Spleen (tissue), 11 donors: Measurements from ENCODE around the gene ETNK2. TPM values are rescaled to one million over a fixed set of nuclear protein-coding genes. Genes with fewer than 3 reads are reported as not detected.
A peak's percentile ranks its signal among the peaks of the same experiment; 100 is the strongest.

Experiments used
- DNase-seq: peaks from one replicate; pipeline ENCODE4 v3.0.0-alpha.2; 2020
- H3K27ac ChIP-seq, 8 donors: fragments of 200-600 bp; sonication (generic) in 7 of 8; 1 replicate in 4 of 8; 2 replicates in 4 of 8; pipeline versions ENCODE4 v1.5.0 to v1.8.0; 2016 to 2021; ENCODE audit warnings: inconsistent platforms in 4 of 8, mild to moderate bottlenecking in 4 of 8, moderate library complexity in 1 of 8
- H3K27me3 ChIP-seq, 7 donors: fragments of 200-600 bp; sonication (generic) in 6 of 7; replicated peaks in 1 of 7; 1 replicate in 4 of 7; 2 replicates in 3 of 7; pipeline versions ENCODE4 v1.5.0 to v1.8.0; 2016 to 2021; ENCODE audit warnings: inconsistent platforms in 3 of 7, mild to moderate bottlenecking in 1 of 7
- H3K36me3 ChIP-seq, 6 donors: fragments of 200-600 bp; sonication (generic) in 5 of 6; 1 replicate in 4 of 6; 2 replicates in 2 of 6; pipeline versions ENCODE4 v1.5.0 to v1.8.0; 2016 to 2021; ENCODE audit warnings: inconsistent platforms in 2 of 6
- H3K4me1 ChIP-seq, 6 donors: fragments of 200-600 bp; sonication (generic) in 5 of 6; 1 replicate in 3 of 6; 2 replicates in 3 of 6; pipeline versions ENCODE4 v1.5.0 to v1.8.0; 2016 to 2021; ENCODE audit warnings: inconsistent platforms in 3 of 6
- H3K4me3 ChIP-seq, 8 donors: fragments of 200-600 bp; sonication (generic) in 7 of 8; 1 replicate in 4 of 8; 2 replicates in 4 of 8; pipeline versions ENCODE4 v1.5.0 to v1.8.0; 2016 to 2021; ENCODE audit warnings: inconsistent platforms in 4 of 8, mild to moderate bottlenecking in 4 of 8, moderate library complexity in 2 of 8
- H3K9me3 ChIP-seq, 8 donors: fragments of 200-600 bp; sonication (generic) in 7 of 8; 1 replicate in 4 of 8; 2 replicates in 4 of 8; pipeline versions ENCODE4 v1.5.0 to v1.8.0; 2016 to 2021; ENCODE audit warnings: inconsistent platforms in 4 of 8
- CTCF ChIP-seq, 11 experiments: fragments of 200-600 bp in 7 of 11; fragments of 450-650 bp in 4 of 11; sonication (generic) in 4 of 11; IDR thresholded peaks in 8 of 11; conservative IDR thresholded peaks in 3 of 11; 1 replicate in 7 of 11; 2 replicates in 4 of 11; pipeline versions ENCODE4 v1.4.0 to v1.8.0; 2016 to 2021; ENCODE audit warnings: antibody characterized with exemption in 11 of 11, inconsistent platforms in 4 of 11, mild to moderate bottlenecking in 1 of 11
- POLR2A ChIP-seq, 3 donors: fragments of 450-650 bp; IDR thresholded peaks; one replicate each; pipeline ENCODE4 v1.5.1; 2017; ENCODE audit warnings: antibody characterized with exemption in 3 of 3, mild to moderate bottlenecking in 1 of 3
- POLR2AphosphoS5 ChIP-seq, 3 donors: sonication (generic); formaldehyde crosslinking; IDR thresholded peaks; one replicate each; pipeline ENCODE4 v1.5.1; 2017; ENCODE audit warnings: antibody characterized with exemption in 3 of 3
- WGBS, 5 donors: extraction: QIAGEN DNeasy Blood & Tissue Kit in 3 of 5; methylation state at CpG; one replicate each; pipeline versions ENCODE4 v1.1.5 to v1.1.7; 2013 to 2018; 5-methylcytosine and 5-hydroxymethylcytosine counted together
- intact Hi-C: fragments of 100-400 bp; cut with DNase I; formaldehyde crosslinking; loops from one replicate; pipeline ENCODE4 v1.15.0; 2023; ENCODE audit warnings: low total_unique reads
- polyA plus RNA-seq, 3 donors: library from polyadenylated mRNA; stranded (reverse); fragments of 200-250 nt; gene quantifications; one replicate each; pipeline ENCODE4 v1.2.1, GENCODE V29; 2013
- total RNA-seq, 7 donors: library from RNA; depleted of rRNA in 3 of 7; stranded (reverse); fragments of >200 nt in 3 of 7; fragmentation: NEBNext Ultra II Directional in 4 of 7; extraction: Animal tissue kit (Norgen Biotek cat#: 25700) in 4 of 7; gene quantifications; one replicate each; pipeline versions ENCODE4 v1.1.0 to v1.2.1, GENCODE V29; 2016 to 2021
- donor health status: healthy with polysubstance abuse.
- donor health status: DM: no; HTN: no; CAD: no; lungs with moderate emphysema.
- donor health status: DM: no; HTN: no; CAD: no.
- donor health status: Bipolar disorder and iron deficiency.
- donor health status: healthy.
- donor health status: DM: no; HTN: no; CAD: no.
- donor health status: DM: yes; HTN: yes; CAD: no.

ETNK2 gene
- total and polyA plus RNA-seq, 10 donors = 1.9 to 20.8 (median 5.6) TPM

GRCh38 chr1:204081791-204082513 is 69.9 kb downstream of the ETNK2 start:
- peak; percentile 33 for DNase-seq
- no peak overlapping the region for H3K4me3 ChIP-seq
- peaks cover 0 to 28% (median 0%) of the 10 kb centered on the region in 7 donors for H3K27me3 ChIP-seq
- no peak for TF ChIP-seq POLR2A (IDR thresholded peaks at IDR 0.05)
- no peak for TF ChIP-seq POLR2AphosphoS5 (IDR thresholded peaks at IDR 0.05)
- TF ChIP-seq CTCF (IDR thresholded peaks at IDR 0.05 in 8 of 11, conservative IDR thresholded peaks at IDR 0.05 in 3 of 11) = no peak
- no peaks in the 10 kb centered on the region for H3K9me3 ChIP-seq
- 75 to 86% (median 85%) methylated on average over 7 to 8 of the region's 8 CpGs for WGBS, 5 donors
- peaks cover 0 to 65% (median 13%) of the 10 kb centered on the region in 6 donors for H3K4me1 ChIP-seq
- no peaks in the 10 kb centered on the region for H3K36me3 ChIP-seq
- intact Hi-C loops = no loop called here
- peak overlapping the region in 4 of 8 donors; percentile 64 to 71 (median 67) for H3K27ac ChIP-seq

- no peaks in the 10 kb centered on the region for H3K36me3 ChIP-seq
- no peaks in the 10 kb centered on the region for H3K9me3 ChIP-seq
- DNase-seq = peak; percentile 69
- TF ChIP-seq POLR2AphosphoS5 (IDR thresholded peaks at IDR 0.05) = no peak
- no peak for TF ChIP-seq CTCF (IDR thresholded peaks at IDR 0.05 in 8 of 11, conservative IDR thresholded peaks at IDR 0.05 in 3 of 11)
- TF ChIP-seq POLR2A (IDR thresholded peaks at IDR 0.05) = no peak
- 44 to 66% (median 56%) methylated on average over 11 to 13 of the region's 13 CpGs for WGBS, 5 donors
- H3K27ac ChIP-seq = peak overlapping the region in 5 of 8 donors; percentile 47 to 71 (median 67)
- no peak overlapping the region for H3K4me3 ChIP-seq
- intact Hi-C loops = no loop called here
- H3K4me1 ChIP-seq = peaks cover 0 to 66% (median 17%) of the 10 kb centered on the region in 6 donors
- peaks cover 0 to 34% (median 0%) of the 10 kb centered on the region in 7 donors for H3K27me3 ChIP-seq
Measured at GRCh38 chr1:204081164-204081790, 70.6 kb downstream of the ETNK2 start.

Other genes with a start within 250 kb of the ETNK2 start
- gene SOX13, start 78.9 kb downstream of the ETNK2 start, total RNA-seq = 10 to 100 TPM; 12.8 to 28.7 (median 19.2) TPM
- 1 to 10 TPM; 2.0 to 9.6 (median 2.2) TPM for gene SOX13, start 78.9 kb downstream of the ETNK2 start, polyA plus RNA-seq
- gene REN, start 14.3 kb upstream of the ETNK2 start, total RNA-seq = under 1 TPM in 1 of 7 donors, not detected in 6; 0.25 TPM
- gene REN, start 14.3 kb upstream of the ETNK2 start, polyA plus RNA-seq = under 1 TPM in 1 of 3 donors, not detected in 2; 0.12 TPM
- gene KISS1, start 44.4 kb upstream of the ETNK2 start, total RNA-seq = not detected
- not detected for gene KISS1, start 44.4 kb upstream of the ETNK2 start, polyA plus RNA-seq
- gene GOLT1A, start 61.9 kb upstream of the ETNK2 start, total RNA-seq = not detected
- under 1 TPM in 2 of 3 donors, not detected in 1; 0.13 to 0.24 TPM for gene GOLT1A, start 61.9 kb upstream of the ETNK2 start, polyA plus RNA-seq
- gene PLEKHA6, start 207.9 kb upstream of the ETNK2 start, total RNA-seq = 1 to 10 TPM in 6 of 7 donors, under 1 TPM in 1; 0.51 to 6.5 (median 4.0) TPM
- gene PLEKHA6, start 207.9 kb upstream of the ETNK2 start, polyA plus RNA-seq = 1 to 10 TPM in 1 of 3 donors, under 1 TPM in 2; 0.47 to 1.8 (median 0.65) TPM